IMR-90 (cell line): Measurements from ENCODE around the gene FN3KRP. TPM values are rescaled to one million over a fixed set of nuclear protein-coding genes. Genes with fewer than 3 reads are reported as not detected.

Source experiments
- ATAC-seq: fragments of 200-7000 bp; cut with Tn5 transposase; 2 replicates; pipeline ENCODE4 v1.9.1; 2020; ENCODE audit warnings: low read depth, mild to moderate bottlenecking, moderate library complexity
- BruUV-seq: library from RNA; stranded (reverse); fragments of 400-500 nt; replicated peaks from 2 replicates; lab custom pipeline; 2021; lab: Mats Ljungman, UMichigan
- CTCF ChIA-PET: fragments of 300-600 bp; formaldehyde crosslinking; extraction: SDS; loops from one replicate; lab custom pipeline; 2021; ENCODE audit warnings: antibody characterized with exemption; lab: Yijun Ruan, JAX
- POLR2A ChIA-PET: fragments of 300-600 bp; sonication (Branson Sonifier 250); formaldehyde crosslinking; loops from one replicate; lab custom pipeline; 2022; ENCODE audit warnings: antibody characterized with exemption; ENCODE audit not compliant: unreplicated experiment; lab: Charles Lee
- DNase-seq: peaks from one replicate; pipeline ENCODE4 v3.0.0; 2013
- H2AFZ ChIP-seq: replicated peaks from 2 replicates; pipeline ENCODE3; 2013; ENCODE audit warnings: low read length, mild to moderate bottlenecking; ENCODE audit not compliant: poor library complexity
- H2AK5ac ChIP-seq: 2 replicates; pipeline ENCODE4 v1.6.1; 2013; ENCODE audit warnings: low read depth, low read length, inconsistent platforms
- H2AK9ac ChIP-seq: replicated peaks from 2 replicates; pipeline ENCODE3; 2013; ENCODE audit warnings: mild to moderate bottlenecking, low read depth, low read length, moderate library complexity; ENCODE audit not compliant: poor library complexity
- H2BK120ac ChIP-seq: 2 replicates; pipeline ENCODE4 v1.6.1; 2013; ENCODE audit warnings: low read depth, low read length, inconsistent platforms
- H2BK15ac ChIP-seq: 3 replicates; pipeline ENCODE4 v1.6.1; 2013; ENCODE audit warnings: low read depth, low read length, inconsistent platforms
- H2BK20ac ChIP-seq: 2 replicates; pipeline ENCODE4 v1.6.1; 2013; ENCODE audit warnings: low read depth, mild to moderate bottlenecking, inconsistent platforms, low read length, moderate library complexity
- H2BK5ac ChIP-seq: 2 replicates; pipeline ENCODE4 v1.6.1; 2013; ENCODE audit warnings: mild to moderate bottlenecking, low read depth, low read length, inconsistent platforms; ENCODE audit not compliant: poor library complexity, severe bottlenecking
- H3K14ac ChIP-seq: replicated peaks from 2 replicates; pipeline ENCODE4 v1.6.1; 2013; ENCODE audit warnings: low read depth, low read length, inconsistent platforms
- H3K18ac ChIP-seq: 2 replicates; pipeline ENCODE4 v1.6.1; 2013; ENCODE audit warnings: low read depth, low read length, control low read depth
- H3K23ac ChIP-seq: 2 replicates; pipeline ENCODE4 v1.6.1; 2013; ENCODE audit warnings: low read depth, low read length, inconsistent platforms
- H3K27ac ChIP-seq: 2 replicates; pipeline ENCODE4 v1.5.1; 2013; ENCODE audit warnings: mild to moderate bottlenecking, control low read depth, low read length; ENCODE audit not compliant: insufficient read depth
- H3K27me3 ChIP-seq: 2 replicates; pipeline ENCODE4 v1.6.1; 2013; ENCODE audit warnings: low read length; ENCODE audit not compliant: control insufficient read depth, insufficient read depth
- H3K36me3 ChIP-seq: 2 replicates; pipeline ENCODE4 v1.6.1; 2013; ENCODE audit warnings: low read length, mixed read lengths; ENCODE audit not compliant: control insufficient read depth, insufficient read depth
- H3K4ac ChIP-seq: 2 replicates; pipeline ENCODE4 v1.6.1; 2013; ENCODE audit warnings: low read depth, low read length, inconsistent platforms
- H3K4me1 ChIP-seq: 2 replicates; pipeline ENCODE4 v1.6.1; 2013; ENCODE audit warnings: low read length, mixed read lengths; ENCODE audit not compliant: control insufficient read depth, insufficient read depth
- H3K4me2 ChIP-seq: 2 replicates; pipeline ENCODE4 v1.6.1; 2013; ENCODE audit warnings: low read depth, mild to moderate bottlenecking, control low read depth, low read length, moderate library complexity
- H3K4me3 ChIP-seq: 2 replicates; pipeline ENCODE4 v1.5.1; 2013; ENCODE audit warnings: low read depth, mild to moderate bottlenecking, control low read depth, low read length, moderate library complexity; ENCODE audit not compliant: insufficient read depth
- H3K56ac ChIP-seq: 2 replicates; pipeline ENCODE4 v1.6.1; 2013; ENCODE audit warnings: low read length, inconsistent platforms; ENCODE audit not compliant: insufficient read depth; ENCODE audit errors: extremely low read depth
- H3K79me1 ChIP-seq, 2 experiments: 2 replicates each; pipeline ENCODE4 v1.6.1; 2013; ENCODE audit warnings: low read length in 2 of 2, inconsistent platforms in 1 of 2, low read depth in 1 of 2
- H3K9ac ChIP-seq: 2 replicates; pipeline ENCODE4 v1.6.1; 2013; ENCODE audit warnings: low read depth, low read length, control low read depth
- H3K9me1 ChIP-seq: 2 replicates; pipeline ENCODE4 v1.6.1; 2013; ENCODE audit warnings: low read length, inconsistent platforms; ENCODE audit not compliant: insufficient read depth
- H3K9me3 ChIP-seq: 2 replicates; pipeline ENCODE4 v1.6.1; 2013; ENCODE audit warnings: low read length; ENCODE audit not compliant: control insufficient read depth, insufficient read depth
- H4K20me1 ChIP-seq: 2 replicates; pipeline ENCODE4 v1.6.1; 2013; ENCODE audit warnings: low read length, inconsistent platforms; ENCODE audit not compliant: insufficient read depth
- H4K5ac ChIP-seq: 2 replicates; pipeline ENCODE4 v1.6.1; 2013; ENCODE audit warnings: mild to moderate bottlenecking, low read depth, low read length, control low read depth
- H4K8ac ChIP-seq, 2 experiments: 2 replicates each; pipeline ENCODE4 v1.6.1; 2013; ENCODE audit warnings: low read depth in 2 of 2, low read length in 2 of 2, control low read depth in 1 of 2, inconsistent platforms in 1 of 2
- H4K91ac ChIP-seq: 2 replicates; pipeline ENCODE4 v1.6.1; 2013; ENCODE audit warnings: low read depth, low read length, inconsistent platforms; ENCODE audit not compliant: insufficient read depth
- BHLHE40 ChIP-seq: fragments of 150-350 bp; IDR thresholded peaks from 2 replicates; pipeline ENCODE4 v1.6.1; 2016; ENCODE audit warnings: mild to moderate bottlenecking, low read depth, low read length
- CEBPB ChIP-seq: IDR thresholded peaks from 2 replicates; pipeline ENCODE4 v1.6.1; 2012; ENCODE audit warnings: low read depth, low read length, improper control_type of control experiment
- CHD1 ChIP-seq: IDR thresholded peaks from 2 replicates; pipeline ENCODE4 v1.6.1; 2012; ENCODE audit warnings: low read depth, low read length, improper control_type of control experiment
- ELK1 ChIP-seq: fragments of 150-350 bp; IDR thresholded peaks from 2 replicates; pipeline ENCODE4 v1.6.1; 2016; ENCODE audit warnings: low read depth, mild to moderate bottlenecking, low read length, moderate library complexity, borderline replicate concordance
- FOS ChIP-seq: fragments of 150-350 bp; IDR thresholded peaks from 2 replicates; pipeline ENCODE4 v1.6.1; 2016; ENCODE audit warnings: low read depth, low read length
- MAFK ChIP-seq: IDR thresholded peaks from 2 replicates; pipeline ENCODE4 v1.6.1; 2012; ENCODE audit warnings: low read depth, low read length, improper control_type of control experiment
- MAZ ChIP-seq: IDR thresholded peaks from 2 replicates; pipeline ENCODE4 v1.6.1; 2012; ENCODE audit warnings: low read depth, mild to moderate bottlenecking, low read length, improper control_type of control experiment, moderate library complexity, borderline replicate concordance
- MXI1 ChIP-seq: IDR thresholded peaks from 2 replicates; pipeline ENCODE4 v1.6.1; 2012; ENCODE audit warnings: low read depth, mild to moderate bottlenecking, low read length, moderate library complexity, borderline replicate concordance
- NFE2L2 ChIP-seq: fragments of 150-350 bp; IDR thresholded peaks from 2 replicates; pipeline ENCODE4 v1.6.1; 2016; ENCODE audit warnings: low read depth, mild to moderate bottlenecking, low read length
- POLR2A ChIP-seq: IDR thresholded peaks from 2 replicates; pipeline ENCODE4 v1.6.1; 2012; ENCODE audit warnings: mild to moderate bottlenecking, low read depth, low read length
- RAD21 ChIP-seq: IDR thresholded peaks from 2 replicates; pipeline ENCODE4 v1.6.1; 2012; ENCODE audit warnings: low read length, improper control_type of control experiment
- RCOR1 ChIP-seq: IDR thresholded peaks from 2 replicates; pipeline ENCODE4 v1.6.1; 2012; ENCODE audit warnings: mild to moderate bottlenecking, low read length, improper control_type of control experiment; ENCODE audit not compliant: insufficient replicate concordance
- RFX5 ChIP-seq: IDR thresholded peaks from 2 replicates; pipeline ENCODE4 v1.8.0; 2012; ENCODE audit warnings: low read depth, mild to moderate bottlenecking, low read length, moderate library complexity
- SMC3 ChIP-seq: fragments of 150-350 bp; IDR thresholded peaks from 2 replicates; pipeline ENCODE4 v1.6.1; 2016; ENCODE audit warnings: low read depth, mild to moderate bottlenecking, antibody characterized with exemption, low read length, moderate library complexity
- WGBS, 2 experiments: methylation state at CpG; one replicate each; pipeline versions ENCODE4 v1.1.5 to v1.1.7; 2013; ENCODE audit warnings: missing lambda C conversion rate in 2 of 2; ENCODE audit not compliant: insufficient read length in 1 of 2; ENCODE audit errors: extremely low coverage in 2 of 2; 5-methylcytosine and 5-hydroxymethylcytosine counted together
- dilution Hi-C: fragments of 300-500 bp; cut with HindIII; formaldehyde crosslinking; loops from one replicate; pipeline ENCODE4 v1.14.3; 2018; ENCODE audit warnings: low sequenced_read_pairs; ENCODE audit not compliant: unreplicated experiment
- in situ Hi-C: fragments of 300-500 bp; cut with MboI; formaldehyde crosslinking; loops from 3 replicates; pipeline ENCODE4 v1.14.3; 2019; ENCODE audit warnings: low sequenced_read_pairs, inconsistent platforms, mixed read lengths
- intact Hi-C: fragments of 100-400 bp; cut with micrococcal nuclease; formaldehyde crosslinking; loops from 2 replicates; pipeline ENCODE4 v1.10.0; 2022
- polyA plus RNA-seq, 3 experiments: library from polyadenylated mRNA; depleted of rRNA; stranded (reverse); fragments of >200 nt; gene quantifications; 2 replicates each; pipeline ENCODE4 v1.2.3, GENCODE V29; 2012; ENCODE audit warnings: low replicate concordance in 1 of 3
- total RNA-seq: library from RNA; depleted of rRNA; stranded (reverse); fragments of >200 nt; gene quantifications from 2 replicates; pipeline ENCODE4 v1.2.3, GENCODE V29; 2012
- TF ChIP-seq, protein P1 (sequence below): conservative IDR thresholded peaks from 2 replicates; pipeline ENCODE4 v1.5.1; 2012; ENCODE audit warnings: mild to moderate bottlenecking, low read depth, low read length, improper control_type of control experiment
- TF ChIP-seq, protein P2 (sequence below): fragments of 150-350 bp; IDR thresholded peaks from 2 replicates; pipeline ENCODE4 v1.6.1; 2017; ENCODE audit warnings: mild to moderate bottlenecking, antibody characterized with exemption, low read length, low read depth

The FN3KRP gene
- total and polyA plus RNA-seq, 2 of the 4 experiments (the other 2 are of a cell fraction): 18.6 to 20.3 TPM

DNA sequence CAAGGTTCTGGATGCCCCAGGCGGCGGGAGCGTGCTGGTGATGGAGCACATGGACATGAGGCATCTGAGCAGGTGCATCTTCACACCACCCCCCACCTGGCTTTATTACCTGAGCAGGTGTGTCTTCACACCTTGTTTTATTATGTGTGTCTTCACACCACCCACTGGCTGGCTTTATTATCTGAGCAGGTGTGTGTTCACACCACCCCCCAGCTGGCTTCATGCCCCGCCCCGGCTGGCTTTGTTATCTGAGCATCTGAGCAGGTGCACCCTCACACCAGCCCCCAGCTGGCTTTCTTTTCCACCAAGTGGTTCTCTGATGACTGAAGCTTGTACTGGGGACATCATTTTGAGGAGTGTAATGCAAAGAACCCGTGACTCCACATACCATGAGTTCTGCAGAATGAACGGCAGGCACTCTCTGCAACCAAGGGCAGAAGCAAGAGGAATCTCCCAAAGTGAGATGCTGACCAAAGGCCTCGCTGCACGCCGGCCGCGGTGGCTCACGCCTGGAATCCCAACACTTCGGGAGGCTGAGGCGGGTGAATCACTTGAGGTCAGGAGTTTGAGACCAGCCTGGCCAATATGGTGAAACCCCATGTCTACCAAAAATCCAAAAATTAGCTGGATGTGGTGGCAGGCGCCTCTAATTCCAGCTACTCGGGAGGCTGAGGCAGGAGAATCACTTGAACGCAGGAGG lies 2.6 kb downstream of the FN3KRP start:
- H3K56ac ChIP-seq: no peak overlapping the region
- ATAC-seq (no peak), DNase-seq (no peak)
- no peak overlapping the region for H3K4me2 ChIP-seq
- no peak overlapping the region for H3K14ac ChIP-seq
- no peak overlapping the region for H4K8ac ChIP-seq
- H3K9me1 ChIP-seq: peaks cover 9% of the 10 kb centered on the region
- TF ChIP-seq SMC3: no peak
- no peak for TF ChIP-seq MAZ
- TF ChIP-seq MXI1: no peak
- TF ChIP-seq RCOR1: no peak
- TF ChIP-seq, protein P1, sequence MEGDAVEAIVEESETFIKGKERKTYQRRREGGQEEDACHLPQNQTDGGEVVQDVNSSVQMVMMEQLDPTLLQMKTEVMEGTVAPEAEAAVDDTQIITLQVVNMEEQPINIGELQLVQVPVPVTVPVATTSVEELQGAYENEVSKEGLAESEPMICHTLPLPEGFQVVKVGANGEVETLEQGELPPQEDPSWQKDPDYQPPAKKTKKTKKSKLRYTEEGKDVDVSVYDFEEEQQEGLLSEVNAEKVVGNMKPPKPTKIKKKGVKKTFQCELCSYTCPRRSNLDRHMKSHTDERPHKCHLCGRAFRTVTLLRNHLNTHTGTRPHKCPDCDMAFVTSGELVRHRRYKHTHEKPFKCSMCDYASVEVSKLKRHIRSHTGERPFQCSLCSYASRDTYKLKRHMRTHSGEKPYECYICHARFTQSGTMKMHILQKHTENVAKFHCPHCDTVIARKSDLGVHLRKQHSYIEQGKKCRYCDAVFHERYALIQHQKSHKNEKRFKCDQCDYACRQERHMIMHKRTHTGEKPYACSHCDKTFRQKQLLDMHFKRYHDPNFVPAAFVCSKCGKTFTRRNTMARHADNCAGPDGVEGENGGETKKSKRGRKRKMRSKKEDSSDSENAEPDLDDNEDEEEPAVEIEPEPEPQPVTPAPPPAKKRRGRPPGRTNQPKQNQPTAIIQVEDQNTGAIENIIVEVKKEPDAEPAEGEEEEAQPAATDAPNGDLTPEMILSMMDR: no peak
- no peak for TF ChIP-seq FOS
- TF ChIP-seq ELK1: no peak
- no peak for TF ChIP-seq POLR2A
- TF ChIP-seq, protein P2, sequence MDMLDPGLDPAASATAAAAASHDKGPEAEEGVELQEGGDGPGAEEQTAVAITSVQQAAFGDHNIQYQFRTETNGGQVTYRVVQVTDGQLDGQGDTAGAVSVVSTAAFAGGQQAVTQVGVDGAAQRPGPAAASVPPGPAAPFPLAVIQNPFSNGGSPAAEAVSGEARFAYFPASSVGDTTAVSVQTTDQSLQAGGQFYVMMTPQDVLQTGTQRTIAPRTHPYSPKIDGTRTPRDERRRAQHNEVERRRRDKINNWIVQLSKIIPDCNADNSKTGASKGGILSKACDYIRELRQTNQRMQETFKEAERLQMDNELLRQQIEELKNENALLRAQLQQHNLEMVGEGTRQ: no peak
- TF ChIP-seq BHLHE40: no peak
- TF ChIP-seq NFE2L2: no peak
- no peak for TF ChIP-seq CEBPB
- no peak for TF ChIP-seq CHD1
- TF ChIP-seq RFX5: no peak
- TF ChIP-seq MAFK: no peak
- TF ChIP-seq RAD21: no peak
- intact Hi-C loops: no loop called here
- H2BK20ac ChIP-seq: no peak overlapping the region
- H2BK15ac ChIP-seq: no peak overlapping the region
- H3K9me3 ChIP-seq: no peaks in the 10 kb centered on the region
- dilution Hi-C loops: no loop called here
- H4K20me1 ChIP-seq: 0 out of 2 replicates have a peak, but pooled peaks cover 4% of the 10 kb centered on the region
- in situ Hi-C loops: no loop called here
- WGBS, 2 experiments: 82% methylated on average over 7 of the region's 18 CpGs; no CpG with 5 or more reads in 1 of the 2 experiments
- no TSS peak for BruUV-seq
- no peak overlapping the region for H2BK5ac ChIP-seq
- no peak overlapping the region for H3K27ac ChIP-seq
- H3K27me3 ChIP-seq: no peaks in the 10 kb centered on the region
- H3K23ac ChIP-seq: no peak overlapping the region
- H3K9ac ChIP-seq: no peak overlapping the region
- H2AK9ac ChIP-seq: no peak overlapping the region
- H2AK5ac ChIP-seq: no peak overlapping the region
- peaks cover 7% of the 10 kb centered on the region for H3K4me1 ChIP-seq
- peaks cover 21% of the 10 kb centered on the region for H3K36me3 ChIP-seq
- H3K4ac ChIP-seq: no peak overlapping the region
- H3K79me1 ChIP-seq: peaks cover 10 to 26% of the 10 kb centered on the region in 2 experiments
- H3K4me3 ChIP-seq: no peak overlapping the region
- POLR2A ChIA-PET: no interaction called here
- H2AFZ ChIP-seq: no peak overlapping the region
- H4K5ac ChIP-seq: no peak overlapping the region
- no peak overlapping the region for H3K18ac ChIP-seq
- H4K91ac ChIP-seq: no peak overlapping the region
- H2BK120ac ChIP-seq: no peak overlapping the region
- CTCF ChIA-PET: no interaction called here
